T-cell (primary cell): ENCODE data around the gene UBL4B. TPM values are rescaled to one million over a fixed set of nuclear protein-coding genes. Genes with fewer than 3 reads are reported as not detected.

Experiments
- ATAC-seq, 4 experiments: fragments of 200-7000 bp in 3 of 4; fragments of 150-1000 bp in 1 of 4; cut with Tn5 transposase; replicated peaks in 1 of 4; 1 replicate in 3 of 4; 2 replicates in 1 of 4; pipeline ENCODE4 v1.10.0; 2021; ENCODE audit warnings: moderate library complexity in 3 of 4, mild to moderate bottlenecking in 2 of 4, moderate number of reproducible peaks in 1 of 4
- CTCF ChIA-PET, 2 donors: fragments of 300-600 bp; sonication (Branson Sonifier 250); formaldehyde crosslinking; loops; one replicate each; lab custom pipeline; 2022; ENCODE audit warnings: antibody characterized with exemption in 2 of 2; lab: Charles Lee
- POLR2A ChIA-PET, 2 donors: fragments of 300-600 bp; sonication (Branson Sonifier 250); formaldehyde crosslinking; loops; one replicate each; lab custom pipeline; 2022; ENCODE audit warnings: antibody characterized with exemption in 2 of 2; lab: Charles Lee
- DNase-seq, 35 experiments: peaks; one replicate each; pipeline versions ENCODE4 v3.0.0 to v3.0.0-alpha.2; 2013 to 2023
- H3K27ac ChIP-seq: one replicate; pipeline ENCODE4 v1.5.1; 2013; ENCODE audit warnings: low read length
- H3K27me3 ChIP-seq, 2 experiments: replicated peaks in 1 of 2; 1 replicate in 1 of 2; 2 replicates in 1 of 2; pipeline versions ENCODE4 v1.6.1 to v1.7.0; 2013; ENCODE audit warnings: low read length in 1 of 2, mixed read lengths in 1 of 2; ENCODE audit not compliant: control insufficient read depth in 2 of 2, insufficient read depth in 2 of 2; ENCODE audit errors: extremely low read depth in 1 of 2
- H3K36me3 ChIP-seq, 2 donors: 1 replicate in 1 of 2; 2 replicates in 1 of 2; pipeline versions ENCODE4 v1.6.1 to v1.7.0; 2013; ENCODE audit warnings: low read length in 1 of 2; ENCODE audit not compliant: control insufficient read depth in 2 of 2, insufficient read depth in 1 of 2; ENCODE audit errors: extremely low read depth in 1 of 2
- H3K4me1 ChIP-seq, 2 experiments: 1 replicate in 1 of 2; 2 replicates in 1 of 2; pipeline versions ENCODE4 v1.6.1 to v1.7.0; 2013; ENCODE audit warnings: low read length in 2 of 2, mixed read lengths in 1 of 2; ENCODE audit not compliant: insufficient read depth in 2 of 2, control insufficient read depth in 1 of 2; ENCODE audit errors: extremely low read depth in 1 of 2
- H3K4me3 ChIP-seq, 2 donors: 1 replicate in 1 of 2; 2 replicates in 1 of 2; pipeline versions ENCODE4 v1.5.1 to v1.7.0; 2013; ENCODE audit warnings: mild to moderate bottlenecking in 2 of 2, low read length in 1 of 2, moderate library complexity in 1 of 2; ENCODE audit not compliant: control insufficient read depth in 1 of 2; ENCODE audit errors: extremely low read depth in 1 of 2
- H3K9me3 ChIP-seq: 2 replicates; pipeline ENCODE4 v1.7.0; 2013
- H3K27ac Mint-ChIP-seq, 2 donors: one replicate each; pipeline ENCODE4 v1.8.0; 2020 to 2021; ENCODE audit warnings: mild to moderate bottlenecking in 2 of 2, mixed read lengths in 2 of 2
- H3K27me3 Mint-ChIP-seq, 2 donors: one replicate each; pipeline ENCODE4 v1.8.0; 2021 to 2022; ENCODE audit warnings: mixed read lengths in 2 of 2
- H3K36me3 Mint-ChIP-seq: one replicate; pipeline ENCODE4 v1.8.0; 2021; ENCODE audit warnings: mixed read lengths
- H3K4me1 Mint-ChIP-seq, 3 donors: one replicate each; pipeline ENCODE4 v1.8.0; 2020 to 2022; ENCODE audit warnings: mixed read lengths in 3 of 3, mild to moderate bottlenecking in 1 of 3
- H3K4me3 Mint-ChIP-seq, 3 donors: one replicate each; pipeline ENCODE4 v1.8.0; 2020 to 2022; ENCODE audit warnings: mild to moderate bottlenecking in 3 of 3, mixed read lengths in 3 of 3, moderate library complexity in 3 of 3
- H3K9me3 Mint-ChIP-seq, 3 donors: one replicate each; pipeline ENCODE4 v1.8.0; 2020 to 2022; ENCODE audit warnings: mixed read lengths in 3 of 3
- WGBS: methylation state at CpG from one replicate; pipeline ENCODE4 v1.1.5; 2013; ENCODE audit warnings: missing lambda C conversion rate; ENCODE audit not compliant: insufficient coverage; 5-methylcytosine and 5-hydroxymethylcytosine counted together
- total RNA-seq, 35 experiments: library from RNA in 6 of 35; stranded (reverse) in 6 of 35; fragments of 120-200 nt in 1 of 35; gene quantifications; one replicate each; pipeline versions ENCODE4 v1.2.1 to v1.2.4 and lab custom pipeline; 2013 to 2026

The UBL4B gene
- total RNA-seq, 5 donors from 2014 or later (not counting 1 experiment from before 2014, with no cell fraction given): not detected

DNA sequence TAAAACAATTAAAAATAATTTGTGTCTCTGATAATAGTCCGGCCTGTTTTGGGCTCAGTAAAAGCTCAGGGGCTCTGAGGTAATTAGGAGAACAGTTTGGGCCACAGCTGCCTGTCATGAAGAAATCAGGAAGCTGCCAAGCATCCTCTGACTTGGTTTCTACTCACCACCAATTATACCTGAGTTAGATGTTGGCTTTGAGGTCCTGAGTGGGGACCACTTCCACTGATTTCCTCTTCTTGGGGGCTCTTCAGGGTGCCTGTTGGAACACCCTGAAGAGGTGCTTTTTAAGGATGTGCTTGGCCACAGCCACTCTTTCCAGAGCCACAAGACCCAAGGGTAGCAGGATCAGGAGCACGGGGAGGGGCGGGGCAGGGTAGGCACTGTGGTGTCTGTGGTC is 48.9 kb downstream of the UBL4B start:
- peaks cover 28 to 52% of the 10 kb centered on the region in 2 donors for H3K27me3 Mint-ChIP-seq
- peaks cover 0 to 5% (median 0%) of the 10 kb centered on the region in 3 donors for H3K9me3 Mint-ChIP-seq
- DNase-seq (no peak), ATAC-seq (no peak)
- peaks cover 3% of the 10 kb centered on the region for H3K36me3 Mint-ChIP-seq
- no peaks in the 10 kb centered on the region for H3K4me1 ChIP-seq
- peaks cover 0 to 51% of the 10 kb centered on the region in 2 experiments for H3K27me3 ChIP-seq
- H3K4me3 ChIP-seq: no peak overlapping the region
- no CpG with 5 or more reads among the region's 3 CpGs for WGBS
- H3K36me3 ChIP-seq: no peaks in the 10 kb centered on the region
- CTCF ChIA-PET: no interaction called here
- H3K4me3 Mint-ChIP-seq: no peak overlapping the region
- no peak overlapping the region for H3K27ac Mint-ChIP-seq
- POLR2A ChIA-PET: no interaction called here
- H3K4me1 Mint-ChIP-seq: no peaks in the 10 kb centered on the region
- H3K27ac ChIP-seq: no peak overlapping the region
- H3K9me3 ChIP-seq: no peaks in the 10 kb centered on the region

GRCh38 chr1:110161849-110162248 is 49.6 kb downstream of the UBL4B start:
- peaks cover 21 to 46% of the 10 kb centered on the region in 2 donors for H3K27me3 Mint-ChIP-seq
- DNase-seq: no peak
- WGBS: 81% methylated on average over 4 of the region's 11 CpGs
- H3K4me3 ChIP-seq: no peak overlapping the region
- H3K36me3 ChIP-seq: no peaks in the 10 kb centered on the region
- ChIA-PET POLR2A (no interaction called here), CTCF (no interaction called here)
- no peaks in the 10 kb centered on the region for H3K4me1 ChIP-seq
- no peak overlapping the region for H3K4me3 Mint-ChIP-seq
- no peaks in the 10 kb centered on the region for H3K4me1 Mint-ChIP-seq
- H3K36me3 Mint-ChIP-seq: peaks cover 3% of the 10 kb centered on the region
- peaks cover 0 to 5% (median 0%) of the 10 kb centered on the region in 3 donors for H3K9me3 Mint-ChIP-seq
- peaks cover 0 to 47% of the 10 kb centered on the region in 2 experiments for H3K27me3 ChIP-seq
- H3K9me3 ChIP-seq: no peaks in the 10 kb centered on the region
- no peak for ATAC-seq
- H3K27ac ChIP-seq: no peak overlapping the region
- H3K27ac Mint-ChIP-seq: no peak overlapping the region

Other genes starting within 250 kb of the UBL4B start
- 1 to 10 TPM; 4.8 to 9.5 (median 8.3) TPM for gene CSF1, start 201.6 kb upstream of the UBL4B start, total RNA-seq
- 10 to 100 TPM; 23.0 to 41.6 (median 38.9) TPM for gene AHCYL1, start 127.7 kb upstream of the UBL4B start, total RNA-seq
- 10 to 100 TPM; 70.6 to 87.2 (median 73.3) TPM for gene STRIP1, start 77.8 kb upstream of the UBL4B start, total RNA-seq
- gene ALX3, start 41.8 kb upstream of the UBL4B start, total RNA-seq: not detected
- not detected for gene SLC6A17, start 38.1 kb downstream of the UBL4B start, total RNA-seq
- gene KCNC4, start 97.9 kb downstream of the UBL4B start, total RNA-seq: 10 to 100 TPM; 11.0 to 19.4 (median 15.0) TPM
- 10 to 100 TPM; 41.1 to 46.0 (median 43.7) TPM for gene RBM15, start 226.9 kb downstream of the UBL4B start, total RNA-seq